Measurements from ENCODE around the gene EFCAB13.
"Not testable (repeated sequence)": the region's sequence is repeated elsewhere in the genome, so short reads cannot be mapped to it uniquely, and the experiment has no call there.

Gene EFCAB13

GRCh38 chr17:47427985-47428384, 104.2 kb downstream of the EFCAB13 start:
- DNase-seq: no peak

GRCh38 chr17:47432240-47432639, 108.5 kb downstream of the EFCAB13 start:
- DNase-seq: not testable (repeated sequence)

GRCh38 chr17:47465165-47465564, 141.4 kb downstream of the EFCAB13 start:
- no peak for DNase-seq

- not testable (repeated sequence) for DNase-seq
Observed at GRCh38 chr17:47466976-47467375, 143.2 kb downstream of the EFCAB13 start.

- DNase-seq: no peak
Observed at GRCh38 chr17:47470836-47471235, 147.1 kb downstream of the EFCAB13 start.

GRCh38 chr17:47472073-47472472, 148.3 kb downstream of the EFCAB13 start:
- DNase-seq: not testable (repeated sequence)
